IMR-90 (cell line): ENCODE results near the gene TJP1.

ENCODE experiments used
- FOS ChIP-seq: fragments of 150-350 bp; IDR thresholded peaks from 2 replicates; pipeline ENCODE4 v1.6.1; 2016; ENCODE audit warnings: low read depth, low read length
- MAFK ChIP-seq: IDR thresholded peaks from 2 replicates; pipeline ENCODE4 v1.6.1; 2012; ENCODE audit warnings: low read depth, low read length, improper control_type of control experiment
- MXI1 ChIP-seq: IDR thresholded peaks from 2 replicates; pipeline ENCODE4 v1.6.1; 2012; ENCODE audit warnings: low read depth, mild to moderate bottlenecking, low read length, moderate library complexity, borderline replicate concordance
- POLR2A ChIP-seq: IDR thresholded peaks from 2 replicates; pipeline ENCODE4 v1.6.1; 2012; ENCODE audit warnings: mild to moderate bottlenecking, low read depth, low read length
- TF ChIP-seq, protein P1 (sequence below): conservative IDR thresholded peaks from 2 replicates; pipeline ENCODE4 v1.5.1; 2012; ENCODE audit warnings: mild to moderate bottlenecking, low read depth, low read length, improper control_type of control experiment
- TF ChIP-seq, protein P2 (sequence below): fragments of 150-350 bp; IDR thresholded peaks from 2 replicates; pipeline ENCODE4 v1.6.1; 2017; ENCODE audit warnings: mild to moderate bottlenecking, antibody characterized with exemption, low read length, low read depth

DNA sequence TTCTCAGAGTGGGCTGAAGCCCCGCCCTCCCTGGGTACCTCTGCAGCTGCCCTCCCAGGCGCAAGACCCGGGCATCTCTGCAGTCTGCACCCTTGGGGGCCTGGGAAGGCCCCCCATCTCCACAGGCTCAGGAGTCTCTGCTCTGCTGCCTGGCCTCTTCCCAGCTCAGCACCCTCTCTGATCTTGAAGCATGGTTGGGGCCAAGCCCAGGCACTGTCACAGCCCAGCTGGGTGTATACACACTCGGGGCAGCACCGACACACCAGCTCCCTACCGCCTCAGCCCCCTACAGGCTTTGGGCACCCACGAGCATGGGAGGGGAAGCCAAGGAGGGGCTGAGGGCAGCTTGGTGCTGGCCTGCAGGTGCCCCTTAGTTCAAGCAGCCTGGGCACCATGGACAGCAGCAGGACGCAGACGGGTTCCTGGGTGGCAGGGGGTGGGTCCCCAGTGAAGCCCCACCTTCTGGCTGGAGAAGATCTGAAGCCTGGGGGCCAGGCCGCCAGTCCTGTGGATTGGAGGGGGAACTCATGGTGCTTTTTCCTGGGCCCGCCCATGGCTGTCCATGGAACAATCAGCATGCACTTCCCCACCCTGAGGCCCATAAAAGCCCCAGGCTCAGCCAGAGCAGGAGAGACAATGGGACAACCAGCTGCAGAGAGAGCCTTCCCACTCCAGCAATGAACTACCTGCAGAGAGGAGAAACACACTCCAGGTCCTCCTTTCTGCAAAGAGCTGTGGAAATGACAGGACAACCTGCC is 170.6 kb downstream of the TJP1 start:
- no peak for TF ChIP-seq MAFK
- TF ChIP-seq POLR2A = no peak
- TF ChIP-seq, protein P1, sequence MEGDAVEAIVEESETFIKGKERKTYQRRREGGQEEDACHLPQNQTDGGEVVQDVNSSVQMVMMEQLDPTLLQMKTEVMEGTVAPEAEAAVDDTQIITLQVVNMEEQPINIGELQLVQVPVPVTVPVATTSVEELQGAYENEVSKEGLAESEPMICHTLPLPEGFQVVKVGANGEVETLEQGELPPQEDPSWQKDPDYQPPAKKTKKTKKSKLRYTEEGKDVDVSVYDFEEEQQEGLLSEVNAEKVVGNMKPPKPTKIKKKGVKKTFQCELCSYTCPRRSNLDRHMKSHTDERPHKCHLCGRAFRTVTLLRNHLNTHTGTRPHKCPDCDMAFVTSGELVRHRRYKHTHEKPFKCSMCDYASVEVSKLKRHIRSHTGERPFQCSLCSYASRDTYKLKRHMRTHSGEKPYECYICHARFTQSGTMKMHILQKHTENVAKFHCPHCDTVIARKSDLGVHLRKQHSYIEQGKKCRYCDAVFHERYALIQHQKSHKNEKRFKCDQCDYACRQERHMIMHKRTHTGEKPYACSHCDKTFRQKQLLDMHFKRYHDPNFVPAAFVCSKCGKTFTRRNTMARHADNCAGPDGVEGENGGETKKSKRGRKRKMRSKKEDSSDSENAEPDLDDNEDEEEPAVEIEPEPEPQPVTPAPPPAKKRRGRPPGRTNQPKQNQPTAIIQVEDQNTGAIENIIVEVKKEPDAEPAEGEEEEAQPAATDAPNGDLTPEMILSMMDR = no peak
- TF ChIP-seq, protein P2, sequence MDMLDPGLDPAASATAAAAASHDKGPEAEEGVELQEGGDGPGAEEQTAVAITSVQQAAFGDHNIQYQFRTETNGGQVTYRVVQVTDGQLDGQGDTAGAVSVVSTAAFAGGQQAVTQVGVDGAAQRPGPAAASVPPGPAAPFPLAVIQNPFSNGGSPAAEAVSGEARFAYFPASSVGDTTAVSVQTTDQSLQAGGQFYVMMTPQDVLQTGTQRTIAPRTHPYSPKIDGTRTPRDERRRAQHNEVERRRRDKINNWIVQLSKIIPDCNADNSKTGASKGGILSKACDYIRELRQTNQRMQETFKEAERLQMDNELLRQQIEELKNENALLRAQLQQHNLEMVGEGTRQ = no peak
- no peak for TF ChIP-seq FOS
- TF ChIP-seq MXI1 = no peak
